Neural cell (in vitro differentiated cells): ENCODE results near the gene SNX20. TPM values are rescaled to one million over a fixed set of nuclear protein-coding genes. Genes with fewer than 3 reads are reported as not detected.

Source experiments
- H2AFZ ChIP-seq: fragments of 200-600, 300-800 bp; sonication (generic), shearing (Covaris generic); 2 replicates; pipeline ENCODE4 v1.6.0; 2014; ENCODE audit warnings: low read depth, mild to moderate bottlenecking, antibody characterized with exemption, low read length, moderate library complexity
- H3F3A ChIP-seq: fragments of 200-600 bp; shearing (Covaris generic); 2 replicates; pipeline ENCODE4 v1.6.1; 2016; ENCODE audit warnings: mild to moderate bottlenecking, moderate library complexity, mixed read lengths, antibody characterized with exemption, low read length; ENCODE audit not compliant: insufficient read depth, poor library complexity, severe bottlenecking
- H3K27ac ChIP-seq: fragments of 200-600, 300-800 bp; sonication (generic), shearing (Covaris generic); 2 replicates; pipeline ENCODE4 v1.5.1; 2014; ENCODE audit warnings: mild to moderate bottlenecking, low read length, moderate library complexity
- H3K27me3 ChIP-seq: fragments of 300-800, 200-600 bp; sonication (generic), shearing (Covaris generic); 2 replicates; pipeline ENCODE4 v1.6.0; 2014; ENCODE audit warnings: mild to moderate bottlenecking, low read depth, low read length, moderate library complexity; ENCODE audit not compliant: insufficient read depth
- H3K36me3 ChIP-seq: fragments of 300-800, 200-600 bp; sonication (generic), shearing (Covaris generic); 2 replicates; pipeline ENCODE4 v1.5.1; 2014; ENCODE audit warnings: mild to moderate bottlenecking, antibody characterized with exemption, low read length, moderate library complexity; ENCODE audit not compliant: insufficient read depth
- H3K4me2 ChIP-seq: fragments of 300-800, 200-600 bp; sonication (generic), shearing (Covaris generic); 2 replicates; pipeline ENCODE4 v1.6.0; 2014; ENCODE audit warnings: mild to moderate bottlenecking, low read length
- H3K4me3 ChIP-seq: fragments of 300-800, 200-600 bp; sonication (generic), shearing (Covaris generic); 2 replicates; pipeline ENCODE4 v1.5.1; 2014; ENCODE audit warnings: mild to moderate bottlenecking, low read length, moderate library complexity
- H3K79me2 ChIP-seq: fragments of 200-600 bp; shearing (Covaris generic); replicated peaks from 2 replicates; pipeline ENCODE4 v1.6.0; 2014; ENCODE audit warnings: mild to moderate bottlenecking, low read length, moderate library complexity; ENCODE audit not compliant: insufficient read depth
- H3K9ac ChIP-seq: fragments of 300-800, 200-600 bp; sonication (generic), shearing (Covaris generic); 2 replicates; pipeline ENCODE4 v1.6.1; 2016; ENCODE audit warnings: mild to moderate bottlenecking, low read length, mixed read lengths
- H3K9me2 ChIP-seq: fragments of 200-600 bp; shearing (Covaris generic); 2 replicates; pipeline ENCODE4 v1.6.1; 2016; ENCODE audit warnings: mild to moderate bottlenecking, low read length, mixed read lengths; ENCODE audit not compliant: insufficient read depth
- H3K9me3 ChIP-seq: fragments of 200-600, 300-800 bp; sonication (generic), shearing (Covaris generic); 2 replicates; pipeline ENCODE4 v1.6.1; 2016; ENCODE audit warnings: mild to moderate bottlenecking, mixed run types, low read length, moderate library complexity, mixed read lengths
- H4K20me1 ChIP-seq: fragments of 200-600 bp; shearing (Covaris generic); 2 replicates; pipeline ENCODE4 v1.6.1; 2016; ENCODE audit warnings: mild to moderate bottlenecking, mixed run types; ENCODE audit not compliant: insufficient read depth
- EP300 ChIP-seq: fragments of 450-650 bp; conservative IDR thresholded peaks from 2 replicates; pipeline ENCODE4 v1.6.1; 2014; ENCODE audit warnings: antibody characterized with exemption, mild to moderate bottlenecking, moderate library complexity; ENCODE audit not compliant: poor library complexity, severe bottlenecking
- EZH2 ChIP-seq: fragments of 200-600, 300-800 bp; shearing (Covaris generic), sonication (generic); IDR thresholded peaks from 2 replicates; pipeline ENCODE4 v1.6.1; 2014; ENCODE audit warnings: antibody characterized with exemption, low read length, borderline replicate concordance, mild to moderate bottlenecking; ENCODE audit not compliant: insufficient read depth, poor library complexity, severe bottlenecking
- MXI1 ChIP-seq: fragments of 450-650 bp; conservative IDR thresholded peaks from 2 replicates; pipeline ENCODE4 v1.6.1; 2014; ENCODE audit warnings: antibody characterized with exemption, mild to moderate bottlenecking; ENCODE audit not compliant: poor library complexity, severe bottlenecking
- POLR2AphosphoS5 ChIP-seq: IDR thresholded peaks from 2 replicates; pipeline ENCODE4 v1.6.1; 2012
- RAD21 ChIP-seq: fragments of 450-650 bp; conservative IDR thresholded peaks from 2 replicates; pipeline ENCODE4 v1.6.1; 2014; ENCODE audit warnings: antibody characterized with exemption, mild to moderate bottlenecking, moderate library complexity
- SMC3 ChIP-seq: fragments of 450-650 bp; conservative IDR thresholded peaks from 2 replicates; pipeline ENCODE4 v1.6.1; 2014; ENCODE audit warnings: antibody characterized with exemption, mild to moderate bottlenecking, moderate library complexity; ENCODE audit not compliant: poor library complexity
- TAF1 ChIP-seq: IDR thresholded peaks from 2 replicates; pipeline ENCODE4 v1.6.1; 2012; ENCODE audit warnings: low read depth
- polyA plus RNA-seq: library from polyadenylated mRNA; depleted of rRNA; stranded (reverse); fragments of >200 nt; gene quantifications from 2 replicates; pipeline ENCODE4 v1.2.3, GENCODE V29; 2014
- TF ChIP-seq, protein P1 (sequence below): IDR thresholded peaks from 2 replicates; pipeline ENCODE4 v1.6.1; 2012; ENCODE audit warnings: borderline replicate concordance
- TF ChIP-seq, protein P2 (sequence below): fragments of 450-650 bp; IDR thresholded peaks from 2 replicates; pipeline ENCODE4 v1.5.1; 2014; ENCODE audit warnings: antibody characterized with exemption, mild to moderate bottlenecking, moderate library complexity; ENCODE audit not compliant: poor library complexity, severe bottlenecking

The SNX20 gene
- polyA plus RNA-seq, 1 donor from 2014 or later, result not detected

GRCh38 chr16:50634947-50635346 is 46.2 kb downstream of the SNX20 start:
- Histone ChIP-seq H3K9me2 (no peaks in the 10 kb centered on the region), H3K9ac (no peak overlapping the region), H3K79me2 (no peaks in the 10 kb centered on the region), H2AFZ (no peak overlapping the region), H3K36me3 (no peaks in the 10 kb centered on the region), H3K4me3 (no peak overlapping the region), H3F3A (no peaks in the 10 kb centered on the region), H3K27ac (no peak overlapping the region), H4K20me1 (no peaks in the 10 kb centered on the region), H3K27me3 (no peaks in the 10 kb centered on the region), H3K9me3 (no peaks in the 10 kb centered on the region), H3K4me2 (no peak overlapping the region)
- TF ChIP-seq POLR2AphosphoS5, result no peak

DNA sequence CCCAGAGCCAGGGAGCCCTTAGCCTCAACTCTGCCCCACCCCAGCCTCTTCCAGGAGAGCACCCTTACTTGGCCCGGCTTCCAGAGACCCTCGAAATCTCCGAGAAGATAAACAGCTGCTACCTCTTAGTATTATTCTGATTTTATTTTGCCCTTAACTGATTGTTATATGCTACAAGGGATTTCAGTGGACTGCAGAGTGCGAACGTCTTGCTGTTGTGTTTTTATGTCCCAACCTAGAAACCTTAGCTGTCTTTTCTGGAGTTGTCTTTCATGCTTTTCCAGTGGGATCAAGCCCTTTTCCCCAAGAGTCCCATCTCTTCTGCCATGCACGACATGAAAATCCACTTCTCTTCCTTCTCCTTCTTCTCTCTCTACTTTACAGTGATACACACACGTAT is 47.0 kb downstream of the SNX20 start:
- H3K79me2 ChIP-seq, result no peaks in the 10 kb centered on the region
- H3K27me3 ChIP-seq, result no peaks in the 10 kb centered on the region
- no peaks in the 10 kb centered on the region for H3K36me3 ChIP-seq
- no peaks in the 10 kb centered on the region for H3K9me3 ChIP-seq
- H4K20me1 ChIP-seq, result no peaks in the 10 kb centered on the region
- TF ChIP-seq POLR2AphosphoS5 (no peak), EP300 (no peak), TAF1 (no peak), RAD21 (no peak), EZH2 (no peak), SMC3 (no peak), MXI1 (no peak)
- TF ChIP-seq, protein P1, sequence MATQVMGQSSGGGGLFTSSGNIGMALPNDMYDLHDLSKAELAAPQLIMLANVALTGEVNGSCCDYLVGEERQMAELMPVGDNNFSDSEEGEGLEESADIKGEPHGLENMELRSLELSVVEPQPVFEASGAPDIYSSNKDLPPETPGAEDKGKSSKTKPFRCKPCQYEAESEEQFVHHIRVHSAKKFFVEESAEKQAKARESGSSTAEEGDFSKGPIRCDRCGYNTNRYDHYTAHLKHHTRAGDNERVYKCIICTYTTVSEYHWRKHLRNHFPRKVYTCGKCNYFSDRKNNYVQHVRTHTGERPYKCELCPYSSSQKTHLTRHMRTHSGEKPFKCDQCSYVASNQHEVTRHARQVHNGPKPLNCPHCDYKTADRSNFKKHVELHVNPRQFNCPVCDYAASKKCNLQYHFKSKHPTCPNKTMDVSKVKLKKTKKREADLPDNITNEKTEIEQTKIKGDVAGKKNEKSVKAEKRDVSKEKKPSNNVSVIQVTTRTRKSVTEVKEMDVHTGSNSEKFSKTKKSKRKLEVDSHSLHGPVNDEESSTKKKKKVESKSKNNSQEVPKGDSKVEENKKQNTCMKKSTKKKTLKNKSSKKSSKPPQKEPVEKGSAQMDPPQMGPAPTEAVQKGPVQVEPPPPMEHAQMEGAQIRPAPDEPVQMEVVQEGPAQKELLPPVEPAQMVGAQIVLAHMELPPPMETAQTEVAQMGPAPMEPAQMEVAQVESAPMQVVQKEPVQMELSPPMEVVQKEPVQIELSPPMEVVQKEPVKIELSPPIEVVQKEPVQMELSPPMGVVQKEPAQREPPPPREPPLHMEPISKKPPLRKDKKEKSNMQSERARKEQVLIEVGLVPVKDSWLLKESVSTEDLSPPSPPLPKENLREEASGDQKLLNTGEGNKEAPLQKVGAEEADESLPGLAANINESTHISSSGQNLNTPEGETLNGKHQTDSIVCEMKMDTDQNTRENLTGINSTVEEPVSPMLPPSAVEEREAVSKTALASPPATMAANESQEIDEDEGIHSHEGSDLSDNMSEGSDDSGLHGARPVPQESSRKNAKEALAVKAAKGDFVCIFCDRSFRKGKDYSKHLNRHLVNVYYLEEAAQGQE, result no peak
- TF ChIP-seq, protein P2, sequence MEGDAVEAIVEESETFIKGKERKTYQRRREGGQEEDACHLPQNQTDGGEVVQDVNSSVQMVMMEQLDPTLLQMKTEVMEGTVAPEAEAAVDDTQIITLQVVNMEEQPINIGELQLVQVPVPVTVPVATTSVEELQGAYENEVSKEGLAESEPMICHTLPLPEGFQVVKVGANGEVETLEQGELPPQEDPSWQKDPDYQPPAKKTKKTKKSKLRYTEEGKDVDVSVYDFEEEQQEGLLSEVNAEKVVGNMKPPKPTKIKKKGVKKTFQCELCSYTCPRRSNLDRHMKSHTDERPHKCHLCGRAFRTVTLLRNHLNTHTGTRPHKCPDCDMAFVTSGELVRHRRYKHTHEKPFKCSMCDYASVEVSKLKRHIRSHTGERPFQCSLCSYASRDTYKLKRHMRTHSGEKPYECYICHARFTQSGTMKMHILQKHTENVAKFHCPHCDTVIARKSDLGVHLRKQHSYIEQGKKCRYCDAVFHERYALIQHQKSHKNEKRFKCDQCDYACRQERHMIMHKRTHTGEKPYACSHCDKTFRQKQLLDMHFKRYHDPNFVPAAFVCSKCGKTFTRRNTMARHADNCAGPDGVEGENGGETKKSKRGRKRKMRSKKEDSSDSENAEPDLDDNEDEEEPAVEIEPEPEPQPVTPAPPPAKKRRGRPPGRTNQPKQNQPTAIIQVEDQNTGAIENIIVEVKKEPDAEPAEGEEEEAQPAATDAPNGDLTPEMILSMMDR, result no peak
- no peak overlapping the region for H3K9ac ChIP-seq
- H3K4me2 ChIP-seq, result no peak overlapping the region
- H3K27ac ChIP-seq, result no peak overlapping the region
- no peaks in the 10 kb centered on the region for H3F3A ChIP-seq
- H2AFZ ChIP-seq, result no peak overlapping the region
- no peak overlapping the region for H3K4me3 ChIP-seq
- no peaks in the 10 kb centered on the region for H3K9me2 ChIP-seq
